ENCODE results near the gene CEBPE. TPM values are rescaled to one million over a fixed set of nuclear protein-coding genes. Genes with fewer than 3 reads are reported as not detected.
A peak's percentile ranks its signal among the peaks of the same experiment; 100 is the strongest.

Gene CEBPE
- total RNA-seq, 1 donor from 2014 or later: not detected

DNA sequence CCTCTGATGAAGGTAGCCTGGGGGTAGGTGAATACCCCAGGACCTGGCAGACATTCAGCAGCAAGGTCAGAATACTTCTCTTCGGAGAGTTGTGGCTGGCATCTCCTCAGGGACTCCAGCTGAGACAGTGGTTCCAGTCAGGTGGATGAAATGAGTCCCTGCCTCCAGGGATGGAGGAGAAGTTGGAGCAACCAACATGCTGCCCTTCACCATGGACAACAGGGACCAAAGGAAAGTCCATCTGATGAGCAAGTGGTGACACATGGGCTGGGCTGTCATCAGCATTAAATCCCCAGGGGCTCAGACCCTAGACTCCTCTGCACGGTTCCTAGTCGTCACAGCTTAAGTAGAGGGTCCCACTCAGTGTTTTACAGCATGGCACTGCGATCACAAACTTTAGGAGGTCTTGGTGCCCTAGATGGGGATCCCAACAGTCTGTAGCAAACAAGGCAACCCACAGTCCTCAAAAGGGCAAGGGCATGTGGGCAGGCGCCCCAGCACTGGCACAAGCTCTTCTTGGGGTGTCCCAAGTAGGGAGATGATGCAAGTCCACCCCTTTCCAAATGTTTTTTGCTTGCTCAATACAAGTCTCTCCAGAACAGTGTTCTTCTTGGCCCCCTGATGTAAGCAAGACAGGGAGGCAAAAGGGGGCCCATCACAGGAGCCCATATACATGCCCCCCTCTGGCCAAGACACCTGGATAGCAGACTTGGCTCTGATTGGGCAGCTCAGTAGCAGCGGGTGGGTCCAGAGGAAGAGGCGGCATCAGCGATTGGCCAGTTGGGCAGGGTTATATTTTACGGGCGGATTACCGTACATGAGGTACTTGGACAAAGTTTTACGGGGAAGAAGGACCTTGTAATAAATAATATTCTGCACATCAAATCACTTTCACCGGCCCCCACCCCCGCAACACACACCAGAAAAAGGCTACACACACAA, 50.9 kb downstream of the CEBPE start:
- H3K27me3 ChIP-seq (ENCODE audit: insufficient read depth, low read length): no peaks in the 10 kb centered on the region
- no peak overlapping the region for H3K27ac ChIP-seq (ENCODE audit: low read depth, low read length)
- H3K4me1 Mint-ChIP-seq (ENCODE audit: low read depth, unreplicated experiment): peaks cover 42% of the 10 kb centered on the region
- no peaks in the 10 kb centered on the region for H3K9me3 ChIP-seq (ENCODE audit: insufficient read depth, low read depth, low read length)
- DNase-seq (ENCODE audit: low read depth) (no peak), FAIRE-seq (no peak)
- no peaks in the 10 kb centered on the region for H3K27me3 Mint-ChIP-seq (ENCODE audit: low read depth, unreplicated experiment)
- peaks cover 78% of the 10 kb centered on the region for H4K20me1 ChIP-seq (ENCODE audit: insufficient read depth, low read length)
- H3K36me3 ChIP-seq (ENCODE audit: insufficient read depth, low read length): peaks cover 57% of the 10 kb centered on the region
- peak overlapping the region; percentile 97 for H3K4me2 ChIP-seq (ENCODE audit: low read length)
- H3K79me2 ChIP-seq (ENCODE audit: insufficient read depth, low read length): peaks cover 88% of the 10 kb centered on the region
- peak overlapping the region; percentile 44 for H3K27ac Mint-ChIP-seq (ENCODE audit: unreplicated experiment)
- peak overlapping the region; percentile 14 for H3K4me3 ChIP-seq (ENCODE audit: insufficient read depth, low read depth, low read length)
- H3K4me3 Mint-ChIP-seq (ENCODE audit: unreplicated experiment): peak overlapping the region; percentile 78
- H3K9me3 Mint-ChIP-seq (ENCODE audit: unreplicated experiment): no peaks in the 10 kb centered on the region
- H3K9ac ChIP-seq (ENCODE audit: low read length): peak overlapping the region; percentile 61
- TF ChIP-seq, protein P1, sequence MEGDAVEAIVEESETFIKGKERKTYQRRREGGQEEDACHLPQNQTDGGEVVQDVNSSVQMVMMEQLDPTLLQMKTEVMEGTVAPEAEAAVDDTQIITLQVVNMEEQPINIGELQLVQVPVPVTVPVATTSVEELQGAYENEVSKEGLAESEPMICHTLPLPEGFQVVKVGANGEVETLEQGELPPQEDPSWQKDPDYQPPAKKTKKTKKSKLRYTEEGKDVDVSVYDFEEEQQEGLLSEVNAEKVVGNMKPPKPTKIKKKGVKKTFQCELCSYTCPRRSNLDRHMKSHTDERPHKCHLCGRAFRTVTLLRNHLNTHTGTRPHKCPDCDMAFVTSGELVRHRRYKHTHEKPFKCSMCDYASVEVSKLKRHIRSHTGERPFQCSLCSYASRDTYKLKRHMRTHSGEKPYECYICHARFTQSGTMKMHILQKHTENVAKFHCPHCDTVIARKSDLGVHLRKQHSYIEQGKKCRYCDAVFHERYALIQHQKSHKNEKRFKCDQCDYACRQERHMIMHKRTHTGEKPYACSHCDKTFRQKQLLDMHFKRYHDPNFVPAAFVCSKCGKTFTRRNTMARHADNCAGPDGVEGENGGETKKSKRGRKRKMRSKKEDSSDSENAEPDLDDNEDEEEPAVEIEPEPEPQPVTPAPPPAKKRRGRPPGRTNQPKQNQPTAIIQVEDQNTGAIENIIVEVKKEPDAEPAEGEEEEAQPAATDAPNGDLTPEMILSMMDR (IDR thresholded peaks at IDR 0.05; ENCODE audit: insufficient read depth, low read depth, low read length): no peak
- no peak for TF ChIP-seq EZH2 (IDR thresholded peaks at IDR 0.05; ENCODE audit: insufficient read depth, low read length)
- peaks cover 14% of the 10 kb centered on the region for H3K36me3 Mint-ChIP-seq (ENCODE audit: low read depth, unreplicated experiment)
- H2AFZ ChIP-seq (ENCODE audit: low read depth, low read length): no peak overlapping the region
- peaks cover 43% of the 10 kb centered on the region for H3K4me1 ChIP-seq (ENCODE audit: insufficient read depth, low read length)

Other genes with a start within 250 kb of the CEBPE start
- 142 and 157 TPM in 2 replicates for gene LRP10, start 247.5 kb downstream of the CEBPE start, total RNA-seq
- 0.48 and 0.79 TPM in 2 replicates for gene REM2, start 236.0 kb downstream of the CEBPE start, total RNA-seq
- 43.9 and 49.3 TPM in 2 replicates for gene RBM23, start 200.1 kb downstream of the CEBPE start, total RNA-seq
- 84.2 and 91.6 TPM in 2 replicates for gene PRMT5, start 189.9 kb downstream of the CEBPE start, total RNA-seq
- 6.6 and 10.4 TPM in 2 replicates for gene HAUS4, start 162.2 kb downstream of the CEBPE start, total RNA-seq
- gene AJUBA, start 136.7 kb downstream of the CEBPE start, total RNA-seq: 117 and 146 TPM in 2 replicates
- gene C14orf93, start 109.1 kb downstream of the CEBPE start, total RNA-seq: 3.6 and 3.8 TPM in 2 replicates
- 232 and 239 TPM in 2 replicates for gene PSMB5, start 84.4 kb downstream of the CEBPE start, total RNA-seq
- gene PSMB11, start 77.0 kb downstream of the CEBPE start, total RNA-seq: not detected in 2 replicates
- gene CDH24, start 61.7 kb downstream of the CEBPE start, total RNA-seq: 17.4 and 22.2 TPM in 2 replicates
- gene ACIN1, start 24.1 kb downstream of the CEBPE start, total RNA-seq: 186 and 208 TPM in 2 replicates
- 79.5 and 83.9 TPM in 2 replicates for gene C14orf119, start 23.8 kb downstream of the CEBPE start, total RNA-seq
- not detected in 2 replicates for gene CIROP, start 14.3 kb downstream of the CEBPE start, total RNA-seq
- gene SLC7A8, start 64.4 kb upstream of the CEBPE start, total RNA-seq: 4.0 and 6.5 TPM in 2 replicates
- not detected in 2 replicates for gene RNF212B, start 118.7 kb upstream of the CEBPE start, total RNA-seq
- gene HOMEZ, start 166.9 kb upstream of the CEBPE start, total RNA-seq: 13.7 and 16.6 TPM in 2 replicates
- gene PPP1R3E, start 183.6 kb upstream of the CEBPE start, total RNA-seq: 2.1 and 3.6 TPM in 2 replicates
- 19.6 and 21.4 TPM in 2 replicates for gene BCL2L2, start 187.6 kb upstream of the CEBPE start, total RNA-seq
- gene PABPN1, start 202.2 kb upstream of the CEBPE start, total RNA-seq: 147 and 162 TPM in 2 replicates
- 29.3 and 39.5 TPM in 2 replicates for gene SLC22A17, start 233.6 kb upstream of the CEBPE start, total RNA-seq
- gene EFS, start 245.9 kb upstream of the CEBPE start, total RNA-seq: 5.8 and 6.5 TPM in 2 replicates

All from astrocyte (in vitro differentiated cells and primary cell).